ENCODE measurements around the gene TTN.

The TTN gene

DNA sequence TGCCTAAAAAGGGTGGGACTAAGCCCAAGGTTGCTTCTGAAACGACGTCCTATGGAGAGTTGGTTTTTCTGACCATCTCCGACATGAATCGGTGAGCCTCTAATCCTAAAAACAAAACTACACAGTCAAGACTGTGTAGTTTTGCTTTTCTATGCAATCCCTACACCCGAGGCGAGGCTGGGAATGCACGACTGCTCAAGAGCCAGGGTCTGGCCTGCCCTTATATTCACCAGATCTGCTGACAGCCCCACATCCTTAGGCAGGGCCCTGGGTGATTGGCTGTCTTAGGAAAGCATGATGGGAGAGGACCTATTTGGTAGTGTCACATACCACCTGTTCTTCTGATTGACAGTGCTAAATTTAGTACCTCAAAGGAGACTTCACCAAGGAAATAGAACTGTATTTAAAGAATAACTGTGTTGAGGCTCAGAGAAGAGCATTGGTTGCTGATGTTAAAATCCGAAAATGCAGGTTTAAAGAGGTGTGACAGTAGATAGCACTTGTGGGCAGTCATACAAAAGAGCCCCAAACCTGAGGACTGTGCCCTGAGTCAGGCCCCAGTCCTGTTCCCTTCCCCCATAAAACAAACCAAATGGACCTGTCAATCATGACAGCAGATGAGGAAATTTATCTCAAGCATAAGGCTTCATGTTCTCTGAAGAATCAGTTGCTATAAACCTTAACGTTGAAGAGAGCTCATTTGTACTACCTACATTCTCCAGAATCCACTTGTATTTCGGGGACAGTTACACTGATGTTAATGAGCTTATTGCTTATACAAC, at the start of gene TTN:
Gene TTN (minus strand): TSS at position 197 of the 782 bp plus-strand sequence. CDS start 2,781 bp downstream, outside the sequence.
- H3K4me2 ChIP-seq (ENCODE audit: low read depth, low read length, poor library complexity, severe bottlenecking), result peak within 1 kb of the TSS; percentile 2
- H3K4me1 ChIP-seq (ENCODE audit: insufficient read depth, low read length, poor library complexity, severe bottlenecking), result peaks cover 47% of the 10 kb centered on the region
- H3K9me3 ChIP-seq (ENCODE audit: insufficient read depth, low read depth, low read length), result no peaks in the 10 kb centered on the region
- TF ChIP-seq CTCF (conservative IDR thresholded peaks at IDR 0.05; ENCODE audit: low read length), result no peak
- TF ChIP-seq EZH2phosphoT487 (IDR thresholded peaks at IDR 0.05; ENCODE audit: borderline replicate concordance), result no peak
- no peaks in the 10 kb centered on the region for H4K20me1 ChIP-seq (ENCODE audit: insufficient read depth, low read length, poor library complexity, severe bottlenecking)
- H3K79me2 ChIP-seq (ENCODE audit: insufficient read depth, low read length), result no peaks in the 10 kb centered on the region
- no peaks in the 10 kb centered on the region for H3K27me3 ChIP-seq (ENCODE audit: insufficient read depth, low read length, poor library complexity, severe bottlenecking)
- H3K9ac ChIP-seq (ENCODE audit: low read depth, low read length, poor library complexity, severe bottlenecking), result peak within 1 kb of the TSS; percentile 33
- H2AFZ ChIP-seq (ENCODE audit: low read length), result peak within 1 kb of the TSS; percentile 56
- H3K36me3 ChIP-seq (ENCODE audit: insufficient read depth, low read length), result no peaks in the 10 kb centered on the region
- no peaks in the 10 kb centered on the region for H3K9me2 ChIP-seq (replicated peaks; ENCODE audit: low read depth, low read length)
- H3F3A ChIP-seq (ENCODE audit: low read depth), result no peaks in the 10 kb centered on the region
- H3K4me3 ChIP-seq (ENCODE audit: low read length, poor library complexity, severe bottlenecking), result peak within 1 kb of the TSS; percentile 37

- no peak overlapping the region for H2AFZ ChIP-seq (ENCODE audit: low read length)
- no peaks in the 10 kb centered on the region for H3F3A ChIP-seq (ENCODE audit: low read depth)
- no peaks in the 10 kb centered on the region for H3K9me2 ChIP-seq (replicated peaks; ENCODE audit: low read depth, low read length)
- no peaks in the 10 kb centered on the region for H3K27me3 ChIP-seq (ENCODE audit: insufficient read depth, low read length, poor library complexity, severe bottlenecking)
- TF ChIP-seq CTCF (conservative IDR thresholded peaks at IDR 0.05; ENCODE audit: low read length) (no peak), EZH2phosphoT487 (IDR thresholded peaks at IDR 0.05; ENCODE audit: borderline replicate concordance) (no peak)
- H3K9me3 ChIP-seq (ENCODE audit: insufficient read depth, low read depth, low read length), result no peaks in the 10 kb centered on the region
- H3K36me3 ChIP-seq (ENCODE audit: insufficient read depth, low read length), result no peaks in the 10 kb centered on the region
- H3K79me2 ChIP-seq (ENCODE audit: insufficient read depth, low read length), result no peaks in the 10 kb centered on the region
- no peak overlapping the region for H3K9ac ChIP-seq (ENCODE audit: low read depth, low read length, poor library complexity, severe bottlenecking)
- H3K4me2 ChIP-seq (ENCODE audit: low read depth, low read length, poor library complexity, severe bottlenecking), result no peak overlapping the region
- no peaks in the 10 kb centered on the region for H4K20me1 ChIP-seq (ENCODE audit: insufficient read depth, low read length, poor library complexity, severe bottlenecking)
- H3K4me1 ChIP-seq (ENCODE audit: insufficient read depth, low read length, poor library complexity, severe bottlenecking), result no peaks in the 10 kb centered on the region
- H3K4me3 ChIP-seq (ENCODE audit: low read length, poor library complexity, severe bottlenecking), result no peak overlapping the region
These were observed 47.9 kb upstream of the TTN start for GRCh38 chr2:178855151-178855550.

DNA sequence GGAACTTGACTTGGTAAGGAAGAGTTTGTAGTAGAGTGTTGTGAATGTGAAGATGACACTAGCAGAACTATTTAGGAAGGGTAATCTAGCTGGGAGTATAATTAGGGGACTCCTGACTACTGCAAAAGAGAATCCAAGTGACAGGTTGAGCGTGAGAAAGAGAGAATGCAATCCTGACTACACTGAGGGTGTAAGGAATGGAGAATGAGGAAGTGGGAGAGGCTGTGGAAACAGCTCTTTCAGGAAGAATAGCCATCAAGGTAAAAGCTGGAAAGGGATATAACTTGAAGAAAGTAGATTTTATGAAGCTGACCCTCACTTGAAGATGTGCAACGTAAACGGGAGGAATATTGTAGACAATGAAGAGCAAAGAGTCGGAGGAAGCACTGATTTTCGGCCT, 41.1 kb upstream of the TTN start:
- Histone ChIP-seq H2AFZ (ENCODE audit: low read length) (no peak overlapping the region), H3K4me2 (ENCODE audit: low read depth, low read length, poor library complexity, severe bottlenecking) (no peak overlapping the region), H3K9me3 (ENCODE audit: insufficient read depth, low read depth, low read length) (no peaks in the 10 kb centered on the region), H3K4me1 (ENCODE audit: insufficient read depth, low read length, poor library complexity, severe bottlenecking) (no peaks in the 10 kb centered on the region), H3K4me3 (ENCODE audit: low read length, poor library complexity, severe bottlenecking) (no peak overlapping the region), H3K36me3 (ENCODE audit: insufficient read depth, low read length) (no peaks in the 10 kb centered on the region), H3K79me2 (ENCODE audit: insufficient read depth, low read length) (no peaks in the 10 kb centered on the region), H3F3A (ENCODE audit: low read depth) (no peaks in the 10 kb centered on the region), H3K27me3 (ENCODE audit: insufficient read depth, low read length, poor library complexity, severe bottlenecking) (no peaks in the 10 kb centered on the region), H4K20me1 (ENCODE audit: insufficient read depth, low read length, poor library complexity, severe bottlenecking) (no peaks in the 10 kb centered on the region), H3K9ac (ENCODE audit: low read depth, low read length, poor library complexity, severe bottlenecking) (no peak overlapping the region), H3K9me2 (replicated peaks; ENCODE audit: low read depth, low read length) (no peaks in the 10 kb centered on the region)
- TF ChIP-seq CTCF (conservative IDR thresholded peaks at IDR 0.05; ENCODE audit: low read length) (no peak), EZH2phosphoT487 (IDR thresholded peaks at IDR 0.05; ENCODE audit: borderline replicate concordance) (no peak)
